Activated T-cell treated with anti-CD3 and anti-CD28 coated beads, Interleukin-2, amount 50 U/mL, for 24 hours (primary cell): ENCODE results near the gene ACTRT2.

Source experiments
- DNase-seq: peaks from one replicate; pipeline ENCODE4 v3.0.0-alpha.2; 2020
- H3K27ac Mint-ChIP-seq: 2 replicates; pipeline ENCODE4 v1.8.0; 2020; ENCODE audit warnings: mild to moderate bottlenecking, mixed read lengths
- H3K27me3 Mint-ChIP-seq: 2 replicates; pipeline ENCODE4 v1.8.0; 2020; ENCODE audit warnings: mixed read lengths
- H3K36me3 Mint-ChIP-seq: 2 replicates; pipeline ENCODE4 v1.8.0; 2020; ENCODE audit warnings: low read depth, mixed read lengths
- H3K4me1 Mint-ChIP-seq: 2 replicates; pipeline ENCODE4 v1.8.0; 2020; ENCODE audit warnings: low read depth, mixed read lengths
- H3K4me3 Mint-ChIP-seq: 2 replicates; pipeline ENCODE4 v1.8.0; 2020; ENCODE audit warnings: mild to moderate bottlenecking, moderate library complexity, mixed read lengths
- H3K9me3 Mint-ChIP-seq: 2 replicates; pipeline ENCODE4 v1.8.0; 2020; ENCODE audit warnings: mixed read lengths

Gene ACTRT2

DNA sequence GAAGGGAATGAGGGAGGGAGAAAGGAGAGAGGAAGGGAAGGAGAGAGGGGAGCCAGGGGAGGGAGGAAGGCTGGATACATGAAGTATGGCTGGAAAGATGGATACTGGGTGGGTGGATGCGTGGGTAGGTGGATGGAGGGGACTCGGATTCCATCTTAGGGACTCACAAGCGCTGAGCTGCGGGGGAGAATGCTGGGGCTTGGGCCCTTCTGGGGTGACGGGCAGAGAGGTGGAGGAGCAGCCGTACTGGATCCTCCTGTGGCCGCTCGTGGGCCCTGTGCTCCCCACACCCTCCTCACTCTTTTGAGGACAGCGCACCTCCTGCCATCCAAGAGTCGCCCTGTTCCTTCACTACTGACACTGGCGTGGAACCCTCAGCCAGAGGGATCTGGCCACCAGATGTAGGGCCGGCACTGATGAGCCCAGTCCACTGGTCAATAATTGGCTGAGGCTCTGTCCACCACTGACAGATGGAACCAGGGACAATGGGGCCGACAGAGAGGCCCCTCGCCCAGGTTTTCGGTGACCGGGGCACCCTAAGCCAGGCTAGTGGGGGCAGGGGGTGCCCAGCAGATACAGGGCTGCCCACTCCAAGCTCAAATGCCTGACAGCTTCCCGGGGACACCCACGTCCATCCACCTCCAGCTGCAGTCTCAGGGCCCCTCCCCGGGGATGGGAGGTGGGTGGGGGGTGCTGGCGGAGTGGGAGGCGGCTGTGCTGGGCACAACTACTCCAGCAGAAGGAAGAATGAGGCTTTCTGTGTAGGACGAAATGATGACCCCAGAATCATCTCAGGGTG lies 4.4 kb upstream of the ACTRT2 start:
- H3K4me3 Mint-ChIP-seq, result no peak overlapping the region
- DNase-seq, result peak; percentile 2
- H3K36me3 Mint-ChIP-seq, result no peaks in the 10 kb centered on the region
- peaks cover 19% of the 10 kb centered on the region for H3K27me3 Mint-ChIP-seq
- no peaks in the 10 kb centered on the region for H3K9me3 Mint-ChIP-seq
- H3K4me1 Mint-ChIP-seq, result peaks cover 2% of the 10 kb centered on the region
- H3K27ac Mint-ChIP-seq, result no peak overlapping the region

DNA sequence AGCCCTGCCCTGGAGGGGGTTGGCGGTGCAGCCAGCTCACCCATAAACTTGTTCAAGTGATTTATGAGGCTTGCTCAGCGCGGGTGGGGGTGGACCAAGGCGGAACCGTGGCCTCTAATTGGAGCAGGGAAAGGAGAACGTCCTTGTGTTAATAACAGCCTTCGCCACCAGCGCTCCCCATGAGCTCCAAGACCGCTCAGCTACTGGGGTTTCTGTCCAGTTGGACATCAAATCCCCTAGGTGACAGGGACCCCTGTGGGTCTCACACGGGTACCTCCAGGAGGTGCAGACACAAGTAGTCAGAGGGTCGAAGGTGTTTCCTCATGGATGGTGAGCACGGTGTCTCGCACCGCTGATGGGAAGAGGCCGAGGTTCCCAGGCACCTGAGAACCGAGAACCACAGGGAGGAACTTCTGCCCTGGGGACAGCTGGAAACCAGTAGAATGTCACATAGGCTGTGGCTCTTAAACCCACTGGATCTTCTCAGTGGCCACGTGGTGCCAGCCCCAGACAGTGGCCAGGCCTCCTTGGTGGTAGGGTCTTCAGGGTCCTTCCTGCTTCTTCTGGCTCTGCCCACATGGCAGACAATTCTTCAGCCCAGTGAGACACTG lies 3.7 kb upstream of the ACTRT2 start:
- Mint-ChIP-seq H3K4me1 (peaks cover 2% of the 10 kb centered on the region), H3K27ac (no peak overlapping the region), H3K9me3 (no peaks in the 10 kb centered on the region), H3K27me3 (peaks cover 16% of the 10 kb centered on the region), H3K36me3 (no peaks in the 10 kb centered on the region), H3K4me3 (no peak overlapping the region)
- peak; percentile 13 for DNase-seq

DNA sequence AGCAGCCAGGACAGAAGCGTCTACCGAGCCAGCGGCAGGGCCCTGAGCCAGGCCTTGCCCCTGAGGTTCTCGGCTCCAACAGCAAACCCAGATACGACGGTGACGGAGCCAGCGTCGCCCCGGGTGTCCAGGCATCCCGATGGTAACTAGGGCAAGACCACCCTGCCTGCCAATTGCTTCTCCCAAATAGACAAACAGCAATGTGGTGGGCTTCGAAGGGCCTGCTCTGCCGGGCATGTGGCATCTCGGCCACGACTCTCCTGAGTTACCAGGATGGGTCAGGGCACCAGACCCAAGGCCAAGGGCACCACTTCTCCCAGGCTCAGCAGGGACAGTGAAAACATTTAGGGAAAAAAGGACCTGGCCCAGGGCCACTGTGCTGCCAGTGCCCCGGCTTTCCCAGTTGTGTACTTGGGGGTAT lies 3.2 kb upstream of the ACTRT2 start:
- H3K4me3 Mint-ChIP-seq, result no peak overlapping the region
- no peak overlapping the region for H3K27ac Mint-ChIP-seq
- H3K27me3 Mint-ChIP-seq, result peaks cover 16% of the 10 kb centered on the region
- H3K4me1 Mint-ChIP-seq, result peaks cover 2% of the 10 kb centered on the region
- DNase-seq, result no peak
- no peaks in the 10 kb centered on the region for H3K36me3 Mint-ChIP-seq
- H3K9me3 Mint-ChIP-seq, result no peaks in the 10 kb centered on the region

DNA sequence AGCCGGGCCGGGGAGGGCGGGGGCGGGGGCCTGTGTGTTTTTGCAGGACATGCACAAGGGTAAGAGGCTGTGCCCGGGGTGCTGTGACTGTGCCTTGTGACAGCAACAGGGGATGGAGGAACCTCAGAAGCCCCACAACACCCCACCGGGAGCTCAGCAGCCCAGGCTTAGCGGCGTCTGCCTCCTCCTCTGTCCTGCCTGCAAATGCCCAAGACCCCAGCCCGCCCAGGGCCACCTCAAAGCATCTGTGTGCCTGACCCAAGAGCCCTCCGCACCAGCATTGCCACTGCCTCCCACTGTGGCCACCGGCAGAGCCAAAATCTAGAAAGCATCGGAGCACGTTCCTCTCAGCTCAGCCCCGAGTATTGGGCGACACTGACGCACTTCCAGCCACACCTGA lies 2.7 kb upstream of the ACTRT2 start:
- Mint-ChIP-seq H3K4me3 (no peak overlapping the region), H3K4me1 (no peaks in the 10 kb centered on the region), H3K27me3 (peaks cover 11% of the 10 kb centered on the region), H3K27ac (no peak overlapping the region), H3K9me3 (no peaks in the 10 kb centered on the region), H3K36me3 (no peaks in the 10 kb centered on the region)
- DNase-seq, result no peak

DNA sequence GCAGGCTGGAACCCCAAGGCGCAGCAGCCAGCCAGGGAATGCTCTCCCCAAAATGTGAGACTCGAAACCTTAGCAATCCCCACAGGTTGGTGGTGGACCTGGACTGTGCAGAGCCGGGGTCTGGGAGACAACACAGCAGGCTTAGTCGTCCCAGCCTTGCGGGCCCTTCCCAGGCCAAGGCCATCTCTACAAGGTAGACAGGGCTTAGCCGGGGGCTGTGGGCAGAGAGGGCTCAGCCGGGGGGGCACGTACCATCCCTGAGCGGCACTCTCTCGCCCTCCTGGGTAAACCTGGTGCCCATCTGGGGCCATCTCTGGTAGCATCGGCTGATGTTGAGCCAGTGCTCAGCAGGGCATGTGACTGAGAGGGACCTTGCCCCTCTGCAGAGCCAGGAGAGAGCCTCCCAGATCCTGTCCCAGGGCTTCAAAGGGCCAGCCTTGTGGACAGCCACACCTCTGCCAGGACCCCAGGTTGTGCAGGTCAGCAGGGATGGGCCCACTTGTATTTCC lies 2.2 kb upstream of the ACTRT2 start:
- Mint-ChIP-seq H3K36me3 (no peaks in the 10 kb centered on the region), H3K9me3 (no peaks in the 10 kb centered on the region), H3K4me1 (no peaks in the 10 kb centered on the region), H3K27ac (no peak overlapping the region), H3K27me3 (peaks cover 6% of the 10 kb centered on the region), H3K4me3 (no peak overlapping the region)
- DNase-seq, result no peak

DNA sequence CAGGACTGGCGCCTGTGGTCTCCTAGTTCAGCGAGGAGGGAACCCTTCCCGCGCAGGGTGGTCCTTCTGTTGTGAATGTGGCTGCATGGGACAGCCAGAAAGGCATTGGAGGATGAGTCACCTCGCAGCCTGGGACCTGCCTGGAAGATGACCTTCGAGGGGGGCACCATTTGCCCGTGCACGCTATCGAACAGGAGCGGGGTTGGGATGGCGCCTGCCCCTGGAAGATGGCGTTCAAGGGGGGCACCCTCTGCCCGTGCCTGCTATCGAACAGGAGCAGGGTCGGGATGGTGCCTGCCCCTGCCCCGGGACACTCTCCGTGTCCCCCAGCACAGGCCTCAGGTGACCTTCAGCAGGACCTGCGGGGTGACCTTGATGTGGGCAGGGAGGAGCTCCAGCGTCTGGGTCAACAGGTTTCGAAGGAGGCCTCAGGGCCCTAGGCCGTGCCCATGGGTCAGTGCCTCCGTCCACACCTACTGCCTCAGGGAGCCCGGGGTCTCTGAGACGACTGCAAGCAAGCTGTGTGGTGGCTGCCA lies 1.7 kb upstream of the ACTRT2 start:
- no peaks in the 10 kb centered on the region for H3K9me3 Mint-ChIP-seq
- no peak for DNase-seq
- no peaks in the 10 kb centered on the region for H3K36me3 Mint-ChIP-seq
- no peak overlapping the region for H3K27ac Mint-ChIP-seq
- H3K4me3 Mint-ChIP-seq, result no peak overlapping the region
- H3K27me3 Mint-ChIP-seq, result peaks cover under 1% of the 10 kb centered on the region
- no peaks in the 10 kb centered on the region for H3K4me1 Mint-ChIP-seq

DNA sequence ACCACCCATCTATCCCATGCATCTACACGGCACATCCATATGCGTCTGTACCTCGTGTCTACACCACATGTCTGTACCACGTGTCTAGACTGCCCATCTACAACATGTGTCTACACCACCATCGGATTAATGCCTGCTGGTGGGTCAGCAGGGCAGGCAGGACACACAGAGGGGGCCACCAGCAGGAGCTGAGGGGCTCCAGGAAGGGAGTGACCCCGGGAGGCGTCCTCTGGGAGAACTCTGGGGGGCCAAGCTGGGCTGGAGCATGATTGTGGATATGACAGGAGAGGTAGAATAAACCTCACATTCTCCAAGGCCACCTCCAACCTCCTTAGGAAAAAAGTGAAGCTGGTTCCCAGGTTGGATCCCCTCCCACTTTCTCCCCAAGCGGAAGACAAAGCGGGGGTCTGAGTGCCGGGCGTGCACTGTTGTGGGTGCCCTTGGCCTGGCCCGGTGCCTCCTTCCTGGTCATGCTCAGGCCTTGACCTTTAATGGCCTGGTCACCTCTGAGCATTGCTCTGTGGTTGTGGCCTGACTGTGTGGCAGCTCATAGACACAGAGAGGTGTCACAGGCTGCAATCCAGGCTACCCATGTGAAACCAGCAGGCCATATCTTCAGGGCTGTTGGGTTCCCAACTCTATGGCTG lies 881 bp upstream of the ACTRT2 start:
- no peak overlapping the region for H3K27ac Mint-ChIP-seq
- no peaks in the 10 kb centered on the region for H3K9me3 Mint-ChIP-seq
- H3K36me3 Mint-ChIP-seq, result no peaks in the 10 kb centered on the region
- H3K27me3 Mint-ChIP-seq, result no peaks in the 10 kb centered on the region
- no peaks in the 10 kb centered on the region for H3K4me1 Mint-ChIP-seq
- no peak overlapping the region for H3K4me3 Mint-ChIP-seq
- no peak for DNase-seq

DNA sequence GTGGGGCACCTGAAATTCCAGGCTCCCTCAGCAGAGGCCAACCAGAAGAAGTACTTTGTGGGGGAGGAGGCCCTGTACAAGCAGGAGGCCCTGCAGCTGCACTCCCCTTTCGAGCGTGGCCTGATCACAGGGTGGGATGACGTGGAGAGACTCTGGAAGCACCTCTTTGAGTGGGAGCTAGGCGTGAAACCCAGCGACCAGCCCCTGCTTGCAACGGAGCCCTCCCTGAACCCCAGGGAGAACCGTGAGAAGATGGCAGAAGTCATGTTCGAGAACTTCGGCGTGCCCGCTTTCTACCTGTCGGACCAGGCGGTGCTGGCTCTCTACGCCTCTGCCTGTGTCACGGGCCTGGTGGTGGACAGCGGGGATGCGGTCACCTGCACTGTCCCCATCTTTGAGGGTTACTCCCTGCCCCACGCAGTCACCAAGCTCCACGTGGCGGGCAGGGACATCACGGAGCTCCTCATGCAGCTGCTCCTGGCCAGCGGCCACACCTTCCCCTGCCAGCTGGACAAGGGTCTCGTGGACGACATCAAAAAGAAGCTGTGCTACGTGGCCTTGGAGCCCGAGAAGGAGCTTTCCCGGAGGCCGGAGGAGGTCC lies 634 bp downstream of the ACTRT2 start:
- Mint-ChIP-seq H3K36me3 (no peaks in the 10 kb centered on the region), H3K9me3 (no peaks in the 10 kb centered on the region), H3K4me1 (no peaks in the 10 kb centered on the region), H3K27ac (no peak overlapping the region), H3K4me3 (no peak overlapping the region), H3K27me3 (no peaks in the 10 kb centered on the region)
- no peak for DNase-seq

DNA sequence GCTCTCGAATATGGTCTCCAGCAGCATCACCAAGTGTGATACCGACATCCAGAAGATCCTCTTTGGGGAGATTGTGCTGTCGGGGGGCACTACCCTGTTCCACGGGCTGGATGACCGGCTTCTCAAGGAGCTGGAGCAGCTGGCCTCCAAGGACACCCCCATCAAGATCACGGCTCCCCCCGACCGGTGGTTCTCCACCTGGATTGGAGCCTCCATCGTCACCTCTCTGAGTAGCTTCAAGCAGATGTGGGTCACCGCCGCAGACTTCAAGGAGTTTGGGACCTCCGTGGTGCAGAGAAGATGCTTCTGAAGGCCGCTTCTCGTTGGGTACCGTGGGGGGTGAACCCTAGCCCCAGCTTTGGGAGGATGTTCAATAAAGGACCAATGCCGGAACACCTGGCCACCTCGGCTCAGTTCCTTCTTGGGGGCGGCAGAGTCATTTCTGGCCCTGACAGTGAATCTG lies 1.3 kb downstream of the ACTRT2 start:
- no peak for DNase-seq
- Mint-ChIP-seq H3K9me3 (no peaks in the 10 kb centered on the region), H3K4me1 (no peaks in the 10 kb centered on the region), H3K27me3 (no peaks in the 10 kb centered on the region), H3K27ac (no peak overlapping the region), H3K4me3 (no peak overlapping the region), H3K36me3 (no peaks in the 10 kb centered on the region)

DNA sequence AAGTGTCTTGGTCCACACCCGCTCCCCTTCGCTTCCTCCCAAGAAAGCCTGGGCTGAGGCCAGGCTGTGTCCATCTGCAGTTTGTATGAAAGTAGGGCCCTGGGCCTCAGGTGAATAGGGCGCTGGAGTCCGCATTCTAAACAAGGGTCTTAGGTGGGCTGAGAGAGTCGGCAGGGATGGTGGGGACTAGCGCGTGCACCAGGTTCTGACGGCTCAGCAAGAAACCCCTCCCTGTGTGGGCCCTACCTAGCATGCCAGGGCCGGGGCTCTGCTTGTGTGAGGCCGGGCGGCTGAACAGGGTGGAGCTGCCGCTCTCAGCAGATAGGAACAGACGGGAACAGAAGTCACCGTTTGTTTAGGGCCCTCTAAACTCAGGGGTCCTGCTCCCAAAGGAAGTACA lies 1.7 kb downstream of the ACTRT2 start:
- no peaks in the 10 kb centered on the region for H3K4me1 Mint-ChIP-seq
- no peaks in the 10 kb centered on the region for H3K27me3 Mint-ChIP-seq
- DNase-seq, result no peak
- H3K9me3 Mint-ChIP-seq, result no peaks in the 10 kb centered on the region
- H3K36me3 Mint-ChIP-seq, result no peaks in the 10 kb centered on the region
- no peak overlapping the region for H3K27ac Mint-ChIP-seq
- no peak overlapping the region for H3K4me3 Mint-ChIP-seq

DNA sequence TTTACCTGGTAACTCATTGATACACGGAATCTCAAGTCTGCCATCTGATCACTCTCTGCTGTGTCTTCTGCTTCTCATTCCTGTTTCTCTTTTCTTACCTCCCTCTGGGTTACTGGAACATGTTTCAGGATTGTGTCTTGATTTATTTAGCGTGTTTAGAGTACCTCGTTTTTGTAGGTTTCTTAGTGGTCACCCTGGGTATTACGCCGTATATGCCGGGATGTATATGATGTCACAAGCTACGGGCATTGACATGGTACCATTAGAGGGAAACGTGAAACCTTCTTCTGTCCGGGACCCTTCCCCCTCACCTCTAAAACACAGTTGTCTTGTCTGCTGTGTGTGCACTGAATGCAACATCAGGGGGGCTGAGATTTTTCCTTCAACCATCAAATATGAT lies 2.8 kb downstream of the ACTRT2 start:
- Mint-ChIP-seq H3K27ac (no peak overlapping the region), H3K4me1 (no peaks in the 10 kb centered on the region), H3K27me3 (no peaks in the 10 kb centered on the region), H3K9me3 (no peaks in the 10 kb centered on the region), H3K36me3 (no peaks in the 10 kb centered on the region), H3K4me3 (no peak overlapping the region)
- peak; percentile 5 for DNase-seq

DNA sequence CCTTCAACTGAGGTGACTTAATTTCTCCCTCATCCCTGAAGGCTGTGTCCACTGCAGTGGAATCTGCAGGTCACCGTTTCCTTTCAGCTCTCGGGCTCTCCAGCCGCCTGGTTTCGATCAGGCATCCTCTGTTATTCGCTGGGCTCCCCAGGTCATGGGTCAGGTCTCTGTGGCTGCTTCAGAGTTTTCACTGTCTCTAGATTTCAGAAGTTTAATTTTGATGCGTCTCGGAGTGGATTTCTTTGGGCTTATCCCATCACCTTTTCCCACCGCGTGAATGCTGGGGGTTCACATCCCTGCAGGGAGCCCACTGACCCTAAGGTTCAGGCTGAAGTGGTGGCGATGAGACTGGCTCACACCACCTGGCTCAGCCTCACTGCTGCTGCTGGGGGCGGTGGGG lies 3.3 kb downstream of the ACTRT2 start:
- Mint-ChIP-seq H3K4me3 (no peak overlapping the region), H3K27ac (no peak overlapping the region), H3K27me3 (no peaks in the 10 kb centered on the region), H3K36me3 (no peaks in the 10 kb centered on the region), H3K4me1 (no peaks in the 10 kb centered on the region), H3K9me3 (no peaks in the 10 kb centered on the region)
- DNase-seq, result peak; percentile 1

DNA sequence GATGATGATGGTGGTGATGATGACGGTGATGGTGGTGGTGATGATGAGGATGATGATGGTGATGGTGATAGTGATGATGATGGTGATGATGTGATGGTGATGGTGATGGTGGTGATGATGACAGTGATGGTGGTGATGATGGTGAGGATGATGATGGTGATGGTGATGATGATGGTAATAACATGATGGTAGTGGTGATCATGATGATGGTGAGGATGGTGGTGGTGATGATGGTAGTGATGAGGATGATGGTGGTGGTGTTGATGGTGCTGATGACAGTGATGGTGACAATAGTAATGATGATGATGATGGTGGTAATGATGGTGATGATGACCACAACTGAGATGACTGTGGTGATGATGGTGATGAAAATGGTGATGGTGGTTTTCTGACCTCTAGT lies 4.9 kb downstream of the ACTRT2 start:
- H3K4me1 Mint-ChIP-seq, result no peaks in the 10 kb centered on the region
- H3K27me3 Mint-ChIP-seq, result no peaks in the 10 kb centered on the region
- no peak overlapping the region for H3K27ac Mint-ChIP-seq
- no peaks in the 10 kb centered on the region for H3K36me3 Mint-ChIP-seq
- no peak for DNase-seq
- H3K4me3 Mint-ChIP-seq, result no peak overlapping the region
- no peaks in the 10 kb centered on the region for H3K9me3 Mint-ChIP-seq

DNA sequence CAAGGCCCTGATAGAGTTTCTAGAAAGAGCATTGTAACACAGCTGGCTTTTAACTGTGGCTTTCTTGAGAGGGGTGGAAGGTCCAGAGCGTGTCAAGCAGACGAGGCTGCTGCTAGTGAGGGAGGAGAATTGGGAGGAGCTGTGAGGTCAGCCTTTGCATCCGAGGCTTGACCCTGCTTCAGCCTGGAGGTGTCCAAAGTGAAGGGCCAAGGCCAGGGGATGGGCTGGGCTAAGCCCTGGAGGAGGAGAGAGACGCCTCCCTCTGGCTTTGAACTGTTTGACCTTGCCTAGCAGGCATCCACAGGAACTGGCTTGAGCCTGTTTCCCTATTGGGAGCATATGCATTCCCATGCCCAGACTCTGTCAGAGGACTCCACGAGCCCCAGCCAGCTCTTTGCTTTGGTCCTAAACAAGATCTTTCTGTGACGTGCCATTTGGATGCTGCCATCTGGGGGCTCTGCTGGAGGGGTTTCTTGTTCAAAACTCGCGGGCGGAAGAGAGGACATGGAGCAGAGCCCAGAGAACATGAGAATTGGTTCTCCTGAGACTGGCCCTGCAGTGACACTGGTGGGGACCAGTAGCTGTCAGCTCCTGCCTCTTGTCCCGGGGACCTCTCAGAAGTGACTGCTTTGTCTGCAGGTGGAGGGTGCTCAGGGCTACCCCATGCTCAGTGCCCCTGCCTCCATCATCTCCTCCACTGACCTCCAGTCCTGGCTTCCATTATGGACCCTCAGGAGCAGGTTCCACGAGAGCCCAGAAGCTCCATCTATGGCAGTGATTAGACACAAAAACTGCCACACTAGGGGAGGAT lies 5.5 kb downstream of the ACTRT2 start:
- H3K27me3 Mint-ChIP-seq, result no peaks in the 10 kb centered on the region
- no peaks in the 10 kb centered on the region for H3K4me1 Mint-ChIP-seq
- H3K4me3 Mint-ChIP-seq, result no peak overlapping the region
- H3K36me3 Mint-ChIP-seq, result no peaks in the 10 kb centered on the region
- peak; percentile 15 for DNase-seq
- H3K9me3 Mint-ChIP-seq, result no peaks in the 10 kb centered on the region
- H3K27ac Mint-ChIP-seq, result no peak overlapping the region
